Amniotic epithelial cell (primary cell): ENCODE measurements around the gene PDE11A.
"Not testable (repeated sequence)": the region's sequence is repeated elsewhere in the genome, so short reads cannot be mapped to it uniquely, and the experiment has no call there.

Experiments
- DNase-seq: peaks from one replicate; pipeline ENCODE4 v3.0.0-alpha.2; 2010; ENCODE audit warnings: low read depth

Gene PDE11A

DNA sequence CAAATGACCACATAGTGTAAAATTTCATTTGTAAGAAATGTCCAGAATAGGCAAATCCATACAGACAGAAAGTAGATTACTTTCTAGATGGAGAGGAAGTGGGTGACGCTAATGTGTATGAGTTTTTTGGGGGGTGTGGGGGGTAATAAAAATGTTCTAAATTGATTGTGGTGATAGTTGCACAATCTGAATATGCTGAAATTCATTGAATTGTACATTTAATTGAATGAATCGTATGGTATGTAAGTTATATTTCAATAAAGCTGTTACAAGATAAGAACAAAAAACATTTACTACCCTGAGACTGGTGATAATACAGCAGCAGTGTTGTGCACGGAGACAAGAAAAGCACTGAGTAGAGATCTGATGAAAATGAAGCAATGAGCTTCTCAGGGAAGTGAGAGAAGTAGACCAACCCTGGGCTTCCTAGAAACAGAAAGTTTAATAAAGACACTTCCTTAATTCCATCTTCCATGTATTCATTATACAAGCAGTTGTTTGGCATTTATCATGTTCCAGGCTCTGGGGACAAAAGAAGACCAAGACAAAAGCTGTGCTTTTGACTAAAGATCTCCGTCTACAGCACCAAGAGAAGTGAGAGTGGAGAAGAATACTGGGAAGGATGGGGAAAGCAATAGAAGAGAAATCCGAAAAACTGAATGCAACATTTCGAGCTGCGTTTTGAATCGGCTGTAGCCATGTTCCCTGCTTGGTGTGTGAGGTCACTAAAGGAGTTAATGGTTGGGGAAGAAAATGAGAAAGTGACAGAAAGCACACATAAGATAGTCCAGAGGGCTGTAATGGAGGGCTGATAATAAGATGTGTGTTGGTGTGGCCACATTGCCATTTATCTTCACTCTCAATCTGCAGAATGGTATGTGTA lies 1.8 kb upstream of the PDE11A start:
- DNase-seq, result peak; percentile 11

DNA sequence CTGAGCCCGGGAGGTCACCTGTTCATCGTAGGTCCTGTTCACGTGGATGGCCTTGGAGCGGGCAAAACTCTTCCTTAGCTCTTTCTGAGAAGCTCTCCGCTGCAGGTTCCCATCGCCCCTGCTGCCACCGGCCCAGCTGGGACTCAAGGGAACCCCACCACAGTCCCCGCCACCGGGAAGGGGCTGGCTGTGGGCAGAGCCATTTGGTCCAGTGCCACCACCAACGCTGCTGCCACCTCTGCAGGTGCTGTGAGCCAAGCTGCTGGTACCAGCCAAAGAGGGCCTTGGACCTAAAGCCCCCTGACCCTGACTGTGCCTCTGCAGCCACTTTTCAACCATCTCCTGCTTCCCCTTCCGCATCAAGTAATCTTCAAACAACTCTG lies 586 bp downstream of the PDE11A start:
- no peak for DNase-seq

DNA sequence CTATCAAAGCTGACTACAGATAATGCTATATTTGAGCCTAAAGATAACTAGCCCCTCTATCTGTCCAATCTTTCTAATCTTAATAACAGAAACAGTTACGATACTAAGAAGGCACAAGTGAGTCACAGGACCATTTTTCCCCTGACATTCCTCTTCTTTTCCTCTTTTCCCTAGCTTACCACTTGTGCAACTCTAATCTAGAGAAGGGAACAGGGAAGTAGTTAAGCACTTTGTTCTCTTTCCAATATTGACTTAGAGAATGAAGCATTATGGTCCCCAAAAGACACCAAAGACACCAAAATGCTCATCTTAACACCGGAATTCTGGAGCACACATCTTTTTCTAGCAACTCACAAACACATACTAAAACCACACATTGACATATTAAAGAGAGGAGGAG lies 1.8 kb downstream of the PDE11A start:
- peak; percentile 53 for DNase-seq

- DNase-seq, result no peak
These were observed 3.0 kb downstream of the PDE11A start for GRCh38 chr2:178069551-178069950.

DNA sequence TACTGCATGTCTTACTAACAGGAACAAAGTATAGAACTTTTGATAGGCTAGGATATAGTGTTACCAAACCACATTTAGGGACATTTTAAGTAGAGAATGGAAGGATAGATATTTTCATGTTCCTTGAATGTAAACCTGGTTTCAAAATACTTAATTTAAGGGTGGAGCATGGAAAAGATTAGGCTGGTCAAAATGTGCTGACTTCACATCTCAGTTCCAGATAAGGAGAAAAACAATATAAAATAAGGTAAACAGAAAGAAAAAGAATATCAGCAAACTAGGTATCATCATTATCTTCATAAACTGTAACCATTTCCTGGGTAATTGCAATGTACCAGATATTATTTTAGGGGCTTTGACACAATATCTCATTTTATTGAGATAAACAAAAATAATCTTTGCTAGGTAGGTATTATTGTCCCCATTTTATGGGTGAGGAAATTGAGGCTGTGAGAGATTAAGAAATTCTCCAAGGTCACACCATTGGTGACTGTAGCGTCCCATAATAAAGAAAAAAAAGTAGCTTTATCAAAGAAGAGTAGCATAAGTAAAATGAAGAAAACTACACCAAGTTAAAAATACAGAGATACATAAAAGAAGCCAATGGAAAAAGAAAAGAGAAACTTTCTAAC lies 3.6 kb downstream of the PDE11A start:
- no peak for DNase-seq

- DNase-seq, result no peak
These were observed 5.5 kb downstream of the PDE11A start for GRCh38 chr2:178066890-178067669.

DNA sequence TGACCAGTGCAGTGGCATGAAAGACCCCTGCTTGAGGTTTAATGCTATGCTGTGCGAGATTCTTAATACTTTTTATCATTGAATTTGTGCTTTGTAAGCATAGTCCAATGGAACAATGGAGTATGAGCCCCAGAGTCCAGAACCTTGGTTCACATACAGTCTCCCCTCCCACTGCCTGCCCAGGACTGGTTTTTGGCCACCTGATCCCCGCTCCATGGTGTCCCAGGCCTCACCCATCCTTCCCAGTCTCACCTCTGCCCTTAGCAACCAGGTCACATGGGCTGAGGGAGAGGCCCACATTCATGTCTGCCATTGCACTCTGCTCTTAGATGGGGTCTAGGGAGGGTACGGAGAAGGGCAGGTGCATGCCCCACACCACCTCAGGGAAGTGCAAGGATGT lies 6.3 kb downstream of the PDE11A start:
- no peak for DNase-seq

DNA sequence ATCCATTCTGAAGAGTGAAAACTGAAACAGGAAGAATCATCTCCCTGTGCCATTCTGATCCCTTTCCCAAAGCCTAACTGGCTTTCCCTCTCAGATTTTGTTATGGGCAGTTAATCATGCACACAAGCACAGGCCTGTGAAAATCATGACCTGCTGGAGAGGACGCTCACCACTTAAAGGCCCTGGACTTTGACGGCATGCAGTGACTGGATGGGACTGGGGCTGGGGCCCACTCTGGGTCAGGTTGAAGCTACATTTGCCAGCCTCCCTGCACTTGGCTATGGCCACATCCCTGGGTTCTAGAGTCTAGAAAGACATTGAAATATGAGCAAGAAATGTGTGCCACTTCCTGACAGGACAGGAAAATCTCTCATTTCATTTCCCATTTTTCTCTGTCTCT lies 12.9 kb downstream of the PDE11A start:
- DNase-seq, result no peak

GRCh38 chr2:178059111-178059510 lies 13.5 kb downstream of the PDE11A start:
- DNase-seq, result no peak

DNA sequence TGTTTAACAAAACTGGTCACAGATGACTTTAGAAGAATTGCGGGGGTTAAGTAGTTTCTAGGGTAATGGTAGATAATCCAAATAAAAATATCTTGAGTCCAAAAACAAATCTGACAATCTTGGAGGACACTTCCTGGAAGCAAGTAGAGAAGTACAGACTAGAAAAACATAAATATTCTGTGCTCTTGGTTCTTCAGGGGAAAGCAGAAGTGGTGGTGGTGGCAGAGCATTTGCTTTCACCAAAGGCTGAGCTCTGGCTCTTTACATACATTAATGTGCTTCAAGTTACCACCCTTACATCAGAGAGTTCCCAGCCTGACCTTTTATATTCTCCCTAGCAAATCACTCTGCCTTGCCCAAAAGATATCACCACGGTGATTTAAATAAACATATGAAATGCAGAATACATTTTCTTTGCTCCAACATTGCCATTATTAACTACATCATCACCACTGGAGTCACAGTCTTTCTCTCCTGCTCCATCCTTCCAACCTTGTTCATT lies 15.3 kb downstream of the PDE11A start:
- DNase-seq, result no peak

GRCh38 chr2:178056345-178056744 lies 16.2 kb downstream of the PDE11A start:
- DNase-seq, result no peak

DNA sequence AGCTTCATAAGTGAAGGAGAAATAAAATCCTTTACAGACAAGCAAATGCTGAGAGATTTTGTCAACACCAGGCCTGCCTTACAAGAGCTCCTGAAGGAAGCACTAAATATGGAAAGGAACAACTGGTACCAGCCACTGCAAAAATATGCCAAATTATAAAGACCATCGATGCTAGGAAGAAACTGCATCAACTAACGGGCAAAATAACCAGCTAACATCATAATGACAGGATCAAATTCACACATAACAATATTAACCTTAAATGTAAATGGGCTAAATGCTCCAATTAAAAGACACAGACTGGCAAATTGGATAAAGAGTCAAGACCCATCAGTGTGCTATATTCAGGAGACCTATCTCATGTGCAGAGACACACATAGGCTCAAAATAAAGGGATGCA lies 21.3 kb downstream of the PDE11A start:
- not testable (repeated sequence) for DNase-seq

DNA sequence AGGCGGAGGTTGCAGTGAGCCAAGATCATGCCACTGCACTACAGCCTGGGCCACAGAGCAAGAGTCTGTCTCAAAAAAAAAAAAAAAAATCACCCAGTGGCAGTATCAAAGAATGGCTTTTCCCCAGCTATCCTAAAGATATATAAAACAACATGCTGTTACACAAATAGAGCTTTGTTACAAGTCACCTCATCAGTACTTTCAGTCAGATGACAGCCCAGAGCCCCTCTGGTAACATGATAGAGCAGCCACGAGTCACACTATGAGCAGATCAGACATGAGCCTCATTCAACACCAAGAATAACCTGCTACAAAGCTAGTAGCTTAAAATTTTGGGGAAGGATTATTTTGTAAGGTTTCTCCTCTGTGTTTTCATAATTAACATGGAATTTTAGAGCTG lies 25.2 kb downstream of the PDE11A start:
- DNase-seq, result no peak

DNA sequence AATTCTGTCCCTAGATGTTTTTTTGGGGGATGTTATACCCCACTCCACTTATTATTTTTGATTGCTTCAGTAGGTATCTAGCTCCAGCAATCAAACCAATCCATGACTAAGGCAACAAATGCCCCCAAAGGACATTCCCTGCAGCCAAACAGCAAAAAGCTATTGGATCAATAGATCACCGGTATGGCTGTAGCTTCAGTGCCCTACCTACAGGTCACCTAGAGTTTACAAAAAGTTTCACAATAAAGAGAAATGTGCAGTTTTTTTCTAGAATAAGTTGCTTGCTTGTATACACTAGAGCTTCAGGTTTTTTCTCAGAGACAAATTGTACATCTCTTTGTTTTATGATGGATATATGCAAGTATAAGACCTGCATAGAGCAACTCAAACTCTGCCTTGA lies 27.7 kb downstream of the PDE11A start:
- no peak for DNase-seq

DNA sequence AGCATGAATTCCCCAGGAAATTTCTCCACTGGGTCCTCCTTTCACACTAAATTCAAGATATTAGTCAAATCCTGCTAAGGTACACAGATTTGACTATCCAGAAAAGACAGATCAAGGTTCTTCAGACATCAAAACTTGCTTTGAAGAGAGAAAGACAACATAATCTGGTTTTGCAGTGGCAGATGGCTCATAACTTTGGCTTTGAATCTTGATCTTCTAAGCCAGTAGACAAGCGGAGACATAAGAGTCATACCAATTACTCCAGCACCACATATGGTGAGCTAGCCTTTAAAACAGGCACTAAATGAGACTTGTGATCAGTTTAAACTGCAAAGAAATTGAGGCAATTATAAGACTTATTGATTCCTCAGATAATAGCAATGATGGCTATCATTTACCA lies 29.3 kb downstream of the PDE11A start:
- DNase-seq, result no peak

- not testable (repeated sequence) for DNase-seq
These were observed 39.0 kb downstream of the PDE11A start for GRCh38 chr2:178033583-178033982.

DNA sequence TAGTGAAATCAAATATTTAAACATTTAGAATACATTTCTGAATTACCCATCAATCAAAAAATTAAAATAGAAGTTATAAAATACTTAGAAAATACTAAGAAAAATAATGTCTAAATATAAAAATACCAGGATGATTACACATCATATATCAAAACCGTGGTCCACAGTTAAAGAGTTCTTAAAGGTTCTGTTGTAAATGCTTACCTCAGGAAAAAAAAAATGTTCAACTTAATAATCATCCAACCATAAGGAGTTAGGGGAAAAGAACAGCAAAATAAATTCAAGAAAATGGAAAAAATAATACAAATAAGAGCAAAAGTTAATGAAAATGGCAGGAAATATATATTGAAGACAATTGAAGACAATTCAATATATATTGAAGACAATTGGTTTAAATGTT lies 43.2 kb downstream of the PDE11A start:
- no peak for DNase-seq

- peak; percentile 1 for DNase-seq
These were observed 46.9 kb downstream of the PDE11A start for GRCh38 chr2:178025551-178026185.

GRCh38 chr2:178018141-178018540 lies 54.4 kb downstream of the PDE11A start:
- DNase-seq, result no peak

- no peak for DNase-seq
These were observed 56.0 kb downstream of the PDE11A start for GRCh38 chr2:178016612-178017011.

GRCh38 chr2:178012639-178013038 lies 59.9 kb downstream of the PDE11A start:
- DNase-seq, result no peak

GRCh38 chr2:178009813-178010212 lies 62.8 kb downstream of the PDE11A start:
- DNase-seq, result no peak
